H4 (cell line): ENCODE data around the gene CR2. TPM values are rescaled to one million over a fixed set of nuclear protein-coding genes. Genes with fewer than 3 reads are reported as not detected.
"Not testable (repeated sequence)": the region's sequence is repeated elsewhere in the genome, so short reads cannot be mapped to it uniquely, and the experiment has no call there.

Source experiments
- DNase-seq: peaks from one replicate; pipeline ENCODE4 v3.0.0-alpha.2; 2015; ENCODE audit warnings: low spot score
- total RNA-seq: library from RNA; depleted of rRNA; stranded (reverse); fragments of >200 nt; shearing (Covaris generic); gene quantifications from 2 replicates; pipeline ENCODE4 v1.2.3, GENCODE V29; 2014; rRNA removed

The CR2 gene
- total RNA-seq, 1 experiment from 2014 or later: 0.08 TPM

- no peak for DNase-seq
Measured at GRCh38 chr1:207504438-207504837, 50.3 kb downstream of the CR2 start.

- DNase-seq: no peak
Measured at GRCh38 chr1:207510444-207510843, 56.3 kb downstream of the CR2 start.

- no peak for DNase-seq
Measured at GRCh38 chr1:207514890-207515289, 60.8 kb downstream of the CR2 start.

GRCh38 chr1:207516729-207517128 lies 62.6 kb downstream of the CR2 start:
- DNase-seq: no peak

GRCh38 chr1:207518608-207519236 lies 64.6 kb downstream of the CR2 start:
- no peak for DNase-seq

- DNase-seq: no peak
Measured at GRCh38 chr1:207519505-207520399, 65.6 kb downstream of the CR2 start.

- DNase-seq: not testable (repeated sequence)
Measured at GRCh38 chr1:207520400-207521345, 66.5 kb downstream of the CR2 start.

- not testable (repeated sequence) for DNase-seq
Measured at GRCh38 chr1:207525239-207525638, 71.1 kb downstream of the CR2 start.

GRCh38 chr1:207528401-207528800 lies 74.3 kb downstream of the CR2 start:
- not testable (repeated sequence) for DNase-seq

GRCh38 chr1:207536263-207536662 lies 82.1 kb downstream of the CR2 start:
- DNase-seq: not testable (repeated sequence)

Other genes starting within 250 kb of the CR2 start
- 29.0 and 43.5 TPM in 2 replicates for gene CD55, start 132.7 kb upstream of the CR2 start, total RNA-seq
- gene CR1, start 41.8 kb downstream of the CR2 start, total RNA-seq: not detected in 2 replicates
- not detected in 2 replicates for gene CR1L, start 190.8 kb downstream of the CR2 start, total RNA-seq